H1 (cell line): Measurements from ENCODE around the gene LIMK1. TPM values are rescaled to one million over a fixed set of nuclear protein-coding genes. Genes with fewer than 3 reads are reported as not detected.

Experiments used
- CBX8 ChIP-seq: fragments of 300-800, 300-1000 bp; sonication (generic); IDR thresholded peaks from 2 replicates; pipeline ENCODE4 v1.7.1; 2016; ENCODE audit warnings: low read depth, low read length, borderline replicate concordance
- CHD7 ChIP-seq: fragments of 300-600 bp; sonication (generic); IDR thresholded peaks from 2 replicates; pipeline ENCODE4 v1.7.1; 2012; ENCODE audit warnings: low read length, moderate library complexity, mild to moderate bottlenecking, inconsistent platforms; ENCODE audit not compliant: insufficient replicate concordance
- TBP ChIP-seq: IDR thresholded peaks from 2 replicates; pipeline ENCODE4 v1.6.1; 2011; ENCODE audit warnings: low read depth, low read length, improper control_type of control experiment
- polyA plus RNA-seq, 7 experiments: library from polyadenylated mRNA; depleted of rRNA in 3 of 7; stranded (reverse) in 5 of 7; unstranded in 2 of 7; fragments of >200 nt in 5 of 7; fragments of 200-250 nt in 2 of 7; gene quantifications; 1 replicate in 5 of 7; 2 replicates in 1 of 7; 4 replicates in 1 of 7; pipeline versions ENCODE4 v1.2.1 to v1.2.3, GENCODE V29; 2011 to 2013; ENCODE audit warnings: missing spikeins in 2 of 7, mixed read lengths in 2 of 7
- total RNA-seq: library from RNA; stranded (reverse); fragmentation: NEBNext Ultra II Directional; extraction: Animal tissue kit (Norgen Biotek cat#: 25700); gene quantifications from 2 replicates; pipeline ENCODE4 v1.2.1, GENCODE V29; 2021

Gene LIMK1
- total and polyA plus RNA-seq, 2 of the 8 experiments (the other 6 are each of a cell fraction or from before 2014, with no cell fraction given) = 93.5 to 108 TPM

GRCh38 chr7:74106846-74107245 is 23.2 kb downstream of the LIMK1 start (continued):
- TF ChIP-seq CHD7 (no peak), CBX8 (no peak), TBP (no peak)
